SK-N-SH treated with all-trans-retinoic acid at 6 μM for 48 hours (cell line): Measurements from ENCODE around the gene SRSF6.

Experiments
- CSDC2 ChIP-seq: fragments of 250-450 bp; sonication (Bioruptor Pico); IDR thresholded peaks from 2 replicates; pipeline ENCODE4 v1.5.0; 2020; ENCODE audit warnings: mild to moderate bottlenecking, moderate library complexity
- OSR1 ChIP-seq: fragments of 250-450 bp; sonication (Bioruptor Pico); IDR thresholded peaks from 2 replicates; pipeline ENCODE4 v1.8.0; 2022; ENCODE audit warnings: moderate library complexity, mild to moderate bottlenecking, inconsistent platforms
- TF ChIP-seq, protein P1 (sequence below): fragments of 250-450 bp; sonication (Bioruptor Pico); IDR thresholded peaks from 2 replicates; pipeline ENCODE4 v1.8.0; 2020; ENCODE audit warnings: mild to moderate bottlenecking, moderate library complexity, borderline replicate concordance

- TF ChIP-seq OSR1 (no peak), CSDC2 (CRISPR knock-in tag) (no peak)
- TF ChIP-seq, protein P1, sequence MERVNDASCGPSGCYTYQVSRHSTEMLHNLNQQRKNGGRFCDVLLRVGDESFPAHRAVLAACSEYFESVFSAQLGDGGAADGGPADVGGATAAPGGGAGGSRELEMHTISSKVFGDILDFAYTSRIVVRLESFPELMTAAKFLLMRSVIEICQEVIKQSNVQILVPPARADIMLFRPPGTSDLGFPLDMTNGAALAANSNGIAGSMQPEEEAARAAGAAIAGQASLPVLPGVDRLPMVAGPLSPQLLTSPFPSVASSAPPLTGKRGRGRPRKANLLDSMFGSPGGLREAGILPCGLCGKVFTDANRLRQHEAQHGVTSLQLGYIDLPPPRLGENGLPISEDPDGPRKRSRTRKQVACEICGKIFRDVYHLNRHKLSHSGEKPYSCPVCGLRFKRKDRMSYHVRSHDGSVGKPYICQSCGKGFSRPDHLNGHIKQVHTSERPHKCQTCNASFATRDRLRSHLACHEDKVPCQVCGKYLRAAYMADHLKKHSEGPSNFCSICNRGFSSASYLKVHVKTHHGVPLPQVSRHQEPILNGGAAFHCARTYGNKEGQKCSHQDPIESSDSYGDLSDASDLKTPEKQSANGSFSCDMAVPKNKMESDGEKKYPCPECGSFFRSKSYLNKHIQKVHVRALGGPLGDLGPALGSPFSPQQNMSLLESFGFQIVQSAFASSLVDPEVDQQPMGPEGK (CRISPR knock-in tag): no peak
These were observed 777 bp downstream of the SRSF6 start for GRCh38 chr20:43458422-43458924.
